Measurements from ENCODE around the gene HAPSTR1.

Gene HAPSTR1

GRCh38 chr16:9125658-9126505 lies 34.4 kb downstream of the HAPSTR1 start:
- no peak for DNase-seq (ENCODE audit: low read depth)
- no peak overlapping the region for H3K4me3 ChIP-seq (ENCODE audit: low read length)
- TF ChIP-seq CTCF (IDR thresholded peaks at IDR 0.05; ENCODE audit: insufficient read depth, low read depth, low read length, missing control alignments) = no peak

- no peak for TF ChIP-seq CTCF (IDR thresholded peaks at IDR 0.05; ENCODE audit: insufficient read depth, low read depth, low read length, missing control alignments)
- H3K4me3 ChIP-seq (ENCODE audit: low read length) = no peak overlapping the region
- DNase-seq (ENCODE audit: low read depth) = no peak
These were observed 35.2 kb downstream of the HAPSTR1 start for GRCh38 chr16:9126609-9127008.

- TF ChIP-seq CTCF (IDR thresholded peaks at IDR 0.05; ENCODE audit: insufficient read depth, low read depth, low read length, missing control alignments) = no peak
- DNase-seq (ENCODE audit: low read depth) = peak; percentile 38
- H3K4me3 ChIP-seq (ENCODE audit: low read length) = no peak overlapping the region
These were observed 37.2 kb downstream of the HAPSTR1 start for GRCh38 chr16:9128346-9129342.

- TF ChIP-seq CTCF (IDR thresholded peaks at IDR 0.05; ENCODE audit: insufficient read depth, low read depth, low read length, missing control alignments) = no peak
- H3K4me3 ChIP-seq (ENCODE audit: low read length) = no peak overlapping the region
- no peak for DNase-seq (ENCODE audit: low read depth)
These were observed 42.9 kb downstream of the HAPSTR1 start for GRCh38 chr16:9134306-9134705.

GRCh38 chr16:9134739-9135138 lies 43.3 kb downstream of the HAPSTR1 start:
- peak; percentile 63 for DNase-seq (ENCODE audit: low read depth)
- TF ChIP-seq CTCF (IDR thresholded peaks at IDR 0.05; ENCODE audit: insufficient read depth, low read depth, low read length, missing control alignments) = peak; percentile 72
- H3K4me3 ChIP-seq (ENCODE audit: low read length) = no peak overlapping the region

GRCh38 chr16:9135797-9136196 lies 44.4 kb downstream of the HAPSTR1 start:
- DNase-seq (ENCODE audit: low read depth) = peak; percentile 27
- H3K4me3 ChIP-seq (ENCODE audit: low read length) = no peak overlapping the region
- no peak for TF ChIP-seq CTCF (IDR thresholded peaks at IDR 0.05; ENCODE audit: insufficient read depth, low read depth, low read length, missing control alignments)
